Endothelial cell of umbilical vein (primary cell): ENCODE data around the gene ZC3HAV1. TPM values are rescaled to one million over a fixed set of nuclear protein-coding genes. Genes with fewer than 3 reads are reported as not detected.
A peak's percentile ranks its signal among the peaks of the same experiment; 100 is the strongest.

ENCODE experiments used
- BruUV-seq: library from RNA; stranded (reverse); fragments of 400-500 nt; replicated peaks from 2 replicates; lab custom pipeline; 2021; lab: Mats Ljungman, UMichigan
- CTCF ChIA-PET: fragments of 300-600, 350-600 bp; sonication (Branson Sonifier 250); formaldehyde crosslinking; loops from one replicate; lab custom pipeline; 2021; ENCODE audit warnings: antibody characterized with exemption, inconsistent platforms; lab: Charles Lee
- POLR2A ChIA-PET: fragments of 300-600, 350-600 bp; sonication (Branson Sonifier 250); formaldehyde crosslinking; loops from one replicate; lab custom pipeline; 2021; ENCODE audit warnings: antibody characterized with exemption, inconsistent platforms; lab: Charles Lee
- DNase-seq: peaks from one replicate; pipeline ENCODE4 v3.0.0-alpha.2; 2011; ENCODE audit warnings: low read depth, low spot score
- FAIRE-seq: peaks from 2 replicates; lab custom pipeline; 2011; peaks lifted over from hg19 to GRCh38; lab: Jason Lieb, UNC
- H2AFZ ChIP-seq: 2 replicates; pipeline ENCODE4 v1.6.0; 2012; ENCODE audit warnings: low read depth, low read length, control low read depth, inconsistent platforms
- H3K27ac ChIP-seq: 2 replicates; pipeline ENCODE4 v1.5.1; 2011; ENCODE audit warnings: low read depth, mild to moderate bottlenecking, control low read depth, low read length, moderate library complexity; ENCODE audit not compliant: insufficient read depth
- H3K27me3 ChIP-seq, 2 experiments: 2 replicates each; pipeline versions ENCODE4 v1.6.0 to v1.6.1; 2011; ENCODE audit warnings: low read length in 2 of 2, mixed read lengths in 1 of 2; ENCODE audit not compliant: control insufficient read depth in 2 of 2, insufficient read depth in 2 of 2
- H3K36me3 ChIP-seq, 2 experiments: 2 replicates in 1 of 2; 3 replicates in 1 of 2; pipeline ENCODE4 v1.5.1; 2011; ENCODE audit warnings: low read length in 2 of 2, mild to moderate bottlenecking in 1 of 2, moderate library complexity in 1 of 2; ENCODE audit not compliant: control insufficient read depth in 2 of 2, insufficient read depth in 2 of 2; ENCODE audit errors: extremely low read depth in 1 of 2
- H3K4me1 ChIP-seq: 3 replicates; pipeline ENCODE4 v1.5.1; 2011; ENCODE audit warnings: mild to moderate bottlenecking, low read length; ENCODE audit not compliant: control insufficient read depth, insufficient read depth; ENCODE audit errors: extremely low read depth
- H3K4me2 ChIP-seq: 2 replicates; pipeline ENCODE4 v1.6.1; 2011; ENCODE audit warnings: low read length, control low read depth, mixed read lengths; ENCODE audit not compliant: insufficient read depth
- H3K4me3 ChIP-seq, 3 experiments: fragments of 200-600 bp in 1 of 3; sonication (generic), shearing (Covaris generic) in 1 of 3; replicated peaks in 1 of 3; 2 replicates each; pipeline ENCODE4 v1.5.1; 2011 to 2016; ENCODE audit warnings: control low read depth in 3 of 3, low read length in 3 of 3, mild to moderate bottlenecking in 2 of 3, inconsistent platforms in 1 of 3, low read depth in 1 of 3, moderate library complexity in 1 of 3; ENCODE audit not compliant: insufficient read depth in 1 of 3
- H3K79me2 ChIP-seq: 2 replicates; pipeline ENCODE4 v1.6.0; 2012; ENCODE audit warnings: low read length, inconsistent platforms; ENCODE audit not compliant: control insufficient read depth, insufficient read depth
- H3K9ac ChIP-seq: replicated peaks from 2 replicates; pipeline ENCODE3; 2011; ENCODE audit warnings: low read length, control low read depth; ENCODE audit not compliant: insufficient read depth; ENCODE audit errors: extremely low read depth
- H3K9me1 ChIP-seq: replicated peaks from 3 replicates; pipeline ENCODE4 v1.6.0; 2011; ENCODE audit warnings: mild to moderate bottlenecking, low read length; ENCODE audit not compliant: control insufficient read depth, insufficient read depth; ENCODE audit errors: extremely low read depth
- H3K9me3 ChIP-seq: replicated peaks from 2 replicates; pipeline ENCODE4 v1.5.1; 2012; ENCODE audit warnings: low read length, inconsistent platforms; ENCODE audit not compliant: control insufficient read depth, insufficient read depth
- H4K20me1 ChIP-seq: replicated peaks from 2 replicates; pipeline ENCODE3; 2011; ENCODE audit warnings: mild to moderate bottlenecking, low read length; ENCODE audit not compliant: control insufficient read depth, insufficient read depth; ENCODE audit errors: extremely low read depth
- EZH2 ChIP-seq: IDR thresholded peaks from 2 replicates; pipeline ENCODE4 v1.6.1; 2012; ENCODE audit warnings: borderline replicate concordance, low read depth, mild to moderate bottlenecking, moderate library complexity, low read length, inconsistent platforms; ENCODE audit not compliant: severe bottlenecking
- FOS ChIP-seq: IDR thresholded peaks from 2 replicates; pipeline ENCODE4 v1.6.1; 2011; ENCODE audit warnings: mild to moderate bottlenecking, low read length, moderate library complexity, borderline replicate concordance; ENCODE audit not compliant: insufficient read depth
- GATA2 ChIP-seq: IDR thresholded peaks from 2 replicates; pipeline ENCODE4 v1.7.0; 2011; ENCODE audit warnings: low read depth, mild to moderate bottlenecking, moderate library complexity, mixed read lengths, low read length; ENCODE audit not compliant: insufficient read length, insufficient read depth
- JUN ChIP-seq: IDR thresholded peaks from 2 replicates; pipeline ENCODE4 v1.6.1; 2011; ENCODE audit warnings: borderline replicate concordance, low read depth; ENCODE audit not compliant: insufficient read length, insufficient read depth
- MAX ChIP-seq: IDR thresholded peaks from 2 replicates; pipeline ENCODE4 v1.6.1; 2011; ENCODE audit not compliant: insufficient read depth, insufficient read length
- MYC ChIP-seq: IDR thresholded peaks from one replicate; pipeline ENCODE4 v1.6.1; 2011; ENCODE audit warnings: mild to moderate bottlenecking, low read depth, low read length
- POLR2A ChIP-seq: IDR thresholded peaks from 2 replicates; pipeline ENCODE4 v1.6.1; 2012; ENCODE audit warnings: low read depth, mild to moderate bottlenecking, control low read depth, low read length
- POLR2AphosphoS5 ChIP-seq: IDR thresholded peaks from 2 replicates; pipeline ENCODE4 v1.6.1; 2012; ENCODE audit warnings: low read depth, mild to moderate bottlenecking, control low read depth, low read length, moderate library complexity; ENCODE audit not compliant: insufficient read depth
- dilution Hi-C: fragments of 300-500 bp; cut with MboI; formaldehyde crosslinking; loops from one replicate; pipeline ENCODE4 v1.15.0; 2019; ENCODE audit warnings: low sequenced_read_pairs; ENCODE audit not compliant: extremely low pct_ligation_motif_present
- intact Hi-C: fragments of 100-400 bp; cut with micrococcal nuclease; formaldehyde crosslinking; loops from one replicate; pipeline ENCODE4 v1.10.0; 2022
- polyA plus RNA-seq, 4 experiments: library from polyadenylated mRNA; depleted of rRNA in 3 of 4; stranded (reverse) in 3 of 4; unstranded in 1 of 4; fragments of >200 nt; gene quantifications; 2 replicates each; pipeline versions ENCODE4 v1.2.1 to v1.2.3, GENCODE V29; 2011 to 2012; ENCODE audit warnings: missing spikeins in 1 of 4
- total RNA-seq: library from RNA; stranded (reverse); gene quantifications from 2 replicates; pipeline ENCODE4 v1.2.3, GENCODE V29; 2021
- TF ChIP-seq, protein P1 (sequence below), 2 donors: IDR thresholded peaks; 1 replicate in 1 of 2; 2 replicates in 1 of 2; pipeline ENCODE4 v1.5.1; 2011; ENCODE audit warnings: low read length in 2 of 2, mild to moderate bottlenecking in 2 of 2, moderate library complexity in 2 of 2, control low read depth in 1 of 2, inconsistent platforms in 1 of 2, low read depth in 1 of 2; ENCODE audit not compliant: insufficient read depth in 1 of 2; ENCODE audit errors: extremely low read depth in 1 of 2

The ZC3HAV1 gene
- total and polyA plus RNA-seq, 2 donors (not counting 3 experiments of a cell fraction or from before 2014, with no cell fraction given): 17.1 to 37.7 TPM

DNA sequence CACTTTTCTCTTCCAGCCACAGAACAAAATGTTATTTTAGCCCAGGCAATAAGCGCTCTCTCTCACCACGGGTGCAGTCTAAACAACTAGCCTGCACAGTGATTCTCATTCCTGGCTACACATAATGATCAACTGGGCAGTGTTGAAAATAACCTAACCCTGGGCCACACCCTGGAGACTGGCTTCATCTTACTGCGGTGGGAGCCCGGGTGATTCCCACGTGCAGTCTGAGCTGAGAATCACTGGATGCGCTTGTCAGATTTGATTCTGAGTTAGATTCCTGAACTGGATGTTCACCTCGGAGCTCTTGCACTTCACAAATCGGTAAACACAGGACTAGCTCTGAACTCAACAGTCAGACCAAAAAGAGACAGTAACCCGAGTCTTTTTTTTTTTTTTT, 14.9 kb downstream of the ZC3HAV1 start:
- Histone ChIP-seq H3K27me3 (no peaks in the 10 kb centered on the region), H3K79me2 (peaks cover 40% of the 10 kb centered on the region), H3K9me1 (no peaks in the 10 kb centered on the region), H3K4me2 (peak overlapping the region; percentile 48), H3K36me3 (peaks cover 0 to 2% of the 10 kb centered on the region in 2 experiments), H3K27ac (no peak overlapping the region), H3K9ac (no peak overlapping the region), H3K9me3 (no peaks in the 10 kb centered on the region), H4K20me1 (no peaks in the 10 kb centered on the region), H2AFZ (no peak overlapping the region), H3K4me3 (no peak overlapping the region), H3K4me1 (peaks cover 22% of the 10 kb centered on the region)
- POLR2A ChIA-PET: interaction anchor here (0.9 kb wide), 1 partner anchor 21 kb away, joined by 4 read pairs; no protein-coding TSS in a partner anchor
- BruUV-seq: no TSS peak
- DNase-seq (no peak), FAIRE-seq (no peak)
- dilution Hi-C loops (no loop called here), intact Hi-C loops (no loop called here)
- CTCF ChIA-PET: interaction anchor here (0.7 to 1.3 kb wide), 3 partner anchors 19 to 24 kb away, joined by 3 to 7 read pairs (median 3); no protein-coding TSS in a partner anchor
- TF ChIP-seq POLR2AphosphoS5 (no peak), JUN (no peak), FOS (no peak), MAX (no peak), GATA2 (no peak), EZH2 (no peak), MYC (no peak), POLR2A (no peak)
- TF ChIP-seq, protein P1, sequence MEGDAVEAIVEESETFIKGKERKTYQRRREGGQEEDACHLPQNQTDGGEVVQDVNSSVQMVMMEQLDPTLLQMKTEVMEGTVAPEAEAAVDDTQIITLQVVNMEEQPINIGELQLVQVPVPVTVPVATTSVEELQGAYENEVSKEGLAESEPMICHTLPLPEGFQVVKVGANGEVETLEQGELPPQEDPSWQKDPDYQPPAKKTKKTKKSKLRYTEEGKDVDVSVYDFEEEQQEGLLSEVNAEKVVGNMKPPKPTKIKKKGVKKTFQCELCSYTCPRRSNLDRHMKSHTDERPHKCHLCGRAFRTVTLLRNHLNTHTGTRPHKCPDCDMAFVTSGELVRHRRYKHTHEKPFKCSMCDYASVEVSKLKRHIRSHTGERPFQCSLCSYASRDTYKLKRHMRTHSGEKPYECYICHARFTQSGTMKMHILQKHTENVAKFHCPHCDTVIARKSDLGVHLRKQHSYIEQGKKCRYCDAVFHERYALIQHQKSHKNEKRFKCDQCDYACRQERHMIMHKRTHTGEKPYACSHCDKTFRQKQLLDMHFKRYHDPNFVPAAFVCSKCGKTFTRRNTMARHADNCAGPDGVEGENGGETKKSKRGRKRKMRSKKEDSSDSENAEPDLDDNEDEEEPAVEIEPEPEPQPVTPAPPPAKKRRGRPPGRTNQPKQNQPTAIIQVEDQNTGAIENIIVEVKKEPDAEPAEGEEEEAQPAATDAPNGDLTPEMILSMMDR (IDR thresholded peaks at IDR 0.05; ENCODE audit: extremely low read depth in 1 of 2, insufficient read depth in 1 of 2, low read depth in 1 of 2, low read length in 2 of 2): no peak
